OCI-LY3 (cell line): ENCODE results near the gene BNC2.

Experiments
- H2AFZ ChIP-seq: fragments of 200-600, 300-600 bp; shearing (Covaris generic); 2 replicates; pipeline ENCODE4 v1.6.0; 2014; ENCODE audit warnings: antibody characterized with exemption, low read depth, low read length
- H3K27ac ChIP-seq: fragments of 200-600, 300-600 bp; sonication (generic); 2 replicates; pipeline ENCODE4 v1.5.1; 2014; ENCODE audit warnings: mild to moderate bottlenecking, low read length, moderate library complexity, mixed read lengths
- H3K27me3 ChIP-seq: fragments of 200-600, 300-600 bp; sonication (generic); 2 replicates; pipeline ENCODE4 v1.6.1; 2014; ENCODE audit warnings: low read depth, low read length, mixed read lengths
- H3K36me3 ChIP-seq: fragments of 200-600, 300-600 bp; sonication (generic); replicated peaks from 2 replicates; pipeline ENCODE3; 2014; ENCODE audit warnings: low read depth, low read length, mixed read lengths
- H3K4me1 ChIP-seq: fragments of 300-600, 200-600 bp; sonication (generic); 2 replicates; pipeline ENCODE4 v1.6.1; 2014; ENCODE audit warnings: low read length, mixed read lengths
- H3K4me2 ChIP-seq: fragments of 200-600, 300-600 bp; sonication (generic); 2 replicates; pipeline ENCODE4 v1.6.1; 2014; ENCODE audit warnings: low read length, mixed read lengths
- H3K4me3 ChIP-seq: fragments of 300-600, 200-600 bp; sonication (generic); 2 replicates; pipeline ENCODE4 v1.5.1; 2014; ENCODE audit warnings: antibody characterized with exemption, mild to moderate bottlenecking, low read length, moderate library complexity
- H3K79me2 ChIP-seq: fragments of 300-600, 200-600 bp; shearing (Covaris generic); 2 replicates; pipeline ENCODE4 v1.6.1; 2014; ENCODE audit warnings: mild to moderate bottlenecking, low read length, mixed read lengths
- H3K9ac ChIP-seq: fragments of 300-600, 200-600 bp; shearing (Covaris generic); 2 replicates; pipeline ENCODE4 v1.6.0; 2014; ENCODE audit warnings: mild to moderate bottlenecking, low read length, moderate library complexity
- H3K9me3 ChIP-seq: fragments of 200-600, 300-600 bp; shearing (Covaris generic); 2 replicates; pipeline ENCODE4 v1.6.1; 2014; ENCODE audit warnings: low read length, mixed read lengths; ENCODE audit not compliant: insufficient read depth
- H4K20me1 ChIP-seq: fragments of 200-600, 300-600 bp; sonication (generic); 2 replicates; pipeline ENCODE4 v1.6.1; 2016; ENCODE audit warnings: low read length, mixed read lengths; ENCODE audit not compliant: insufficient read depth
- CTCF ChIP-seq: fragments of 200-600, 300-600 bp; sonication (generic); IDR thresholded peaks from 2 replicates; pipeline ENCODE4 v1.5.1; 2014; ENCODE audit warnings: antibody characterized with exemption, low read length, low read depth
- EZH2phosphoT487 ChIP-seq: fragments of 200-600 bp; shearing (Covaris generic); IDR thresholded peaks from 2 replicates; pipeline ENCODE4 v1.6.1; 2018; ENCODE audit warnings: antibody characterized with exemption, mixed run types, low read depth

BNC2 gene

GRCh38 chr9:16595227-16595626 is 275.2 kb downstream of the BNC2 start:
- Histone ChIP-seq H3K27ac (no peak overlapping the region), H3K9ac (no peak overlapping the region), H3K4me1 (no peaks in the 10 kb centered on the region), H3K79me2 (no peaks in the 10 kb centered on the region), H3K27me3 (no peaks in the 10 kb centered on the region), H3K4me2 (no peak overlapping the region), H4K20me1 (no peaks in the 10 kb centered on the region), H2AFZ (no peak overlapping the region), H3K4me3 (no peak overlapping the region), H3K36me3 (no peaks in the 10 kb centered on the region), H3K9me3 (no peaks in the 10 kb centered on the region)
- TF ChIP-seq EZH2phosphoT487 (no peak), CTCF (no peak)

- Histone ChIP-seq H3K9me3 (no peaks in the 10 kb centered on the region), H4K20me1 (no peaks in the 10 kb centered on the region), H3K79me2 (no peaks in the 10 kb centered on the region), H3K9ac (no peak overlapping the region), H3K27me3 (no peaks in the 10 kb centered on the region), H3K4me1 (no peaks in the 10 kb centered on the region), H3K27ac (no peak overlapping the region), H3K4me3 (no peak overlapping the region), H3K4me2 (no peak overlapping the region), H3K36me3 (no peaks in the 10 kb centered on the region), H2AFZ (no peak overlapping the region)
- no peak for TF ChIP-seq CTCF
- no peak for TF ChIP-seq EZH2phosphoT487
Measured at GRCh38 chr9:16594787-16595186, 275.7 kb downstream of the BNC2 start.

GRCh38 chr9:16593746-16594145 is 276.7 kb downstream of the BNC2 start:
- Histone ChIP-seq H3K36me3 (no peaks in the 10 kb centered on the region), H3K4me3 (no peak overlapping the region), H3K4me2 (no peak overlapping the region), H3K4me1 (no peaks in the 10 kb centered on the region), H3K79me2 (no peaks in the 10 kb centered on the region), H4K20me1 (no peaks in the 10 kb centered on the region), H3K27ac (no peak overlapping the region), H3K9ac (no peak overlapping the region), H3K27me3 (no peaks in the 10 kb centered on the region), H3K9me3 (no peaks in the 10 kb centered on the region), H2AFZ (no peak overlapping the region)
- TF ChIP-seq EZH2phosphoT487: no peak
- TF ChIP-seq CTCF: no peak

GRCh38 chr9:16591092-16591491 is 279.4 kb downstream of the BNC2 start:
- Histone ChIP-seq H3K4me3 (no peak overlapping the region), H3K27ac (no peak overlapping the region), H3K79me2 (no peaks in the 10 kb centered on the region), H3K9ac (no peak overlapping the region), H3K36me3 (no peaks in the 10 kb centered on the region), H3K4me2 (no peak overlapping the region), H3K4me1 (no peaks in the 10 kb centered on the region), H2AFZ (no peak overlapping the region), H3K27me3 (no peaks in the 10 kb centered on the region), H3K9me3 (no peaks in the 10 kb centered on the region), H4K20me1 (no peaks in the 10 kb centered on the region)
- TF ChIP-seq CTCF (no peak), EZH2phosphoT487 (no peak)
